ENCODE measurements around the gene METTL24. TPM values are rescaled to one million over a fixed set of nuclear protein-coding genes. Genes with fewer than 3 reads are reported as not detected.
"Not testable (repeated sequence)": the region's sequence is repeated elsewhere in the genome, so short reads cannot be mapped to it uniquely, and the experiment has no call there.

METTL24 gene
- total RNA-seq, 1 donor from 2014 or later, result not detected

- DNase-seq, result no peak
Observed at GRCh38 chr6:110360676-110361075, 2.5 kb upstream of the METTL24 start.

- DNase-seq, result no peak
Observed at GRCh38 chr6:110359556-110359955, 1.4 kb upstream of the METTL24 start.

GRCh38 chr6:110358553-110359160 lies 508 bp upstream of the METTL24 start:
- DNase-seq, result no peak

GRCh38 chr6:110357298-110357663 lies 868 bp downstream of the METTL24 start:
- peak; percentile 3 for DNase-seq

- DNase-seq, result no peak
Observed at GRCh38 chr6:110356778-110357177, 1.4 kb downstream of the METTL24 start.

GRCh38 chr6:110355727-110356126 lies 2.4 kb downstream of the METTL24 start:
- no peak for DNase-seq

- DNase-seq, result no peak
Observed at GRCh38 chr6:110355022-110355421, 3.1 kb downstream of the METTL24 start.

- no peak for DNase-seq
Observed at GRCh38 chr6:110354153-110354552, 4.0 kb downstream of the METTL24 start.

- no peak for DNase-seq
Observed at GRCh38 chr6:110353457-110354001, 4.6 kb downstream of the METTL24 start.

GRCh38 chr6:110352563-110353262 lies 5.4 kb downstream of the METTL24 start:
- DNase-seq, result no peak

- DNase-seq, result no peak
Observed at GRCh38 chr6:110351986-110352385, 6.2 kb downstream of the METTL24 start.

GRCh38 chr6:110351546-110351945 lies 6.6 kb downstream of the METTL24 start:
- DNase-seq, result no peak

- DNase-seq, result not testable (repeated sequence)
Observed at GRCh38 chr6:110350593-110350992, 7.6 kb downstream of the METTL24 start.

- DNase-seq, result no peak
Observed at GRCh38 chr6:110348961-110349690, 9.0 kb downstream of the METTL24 start.

- DNase-seq, result no peak
Observed at GRCh38 chr6:110345025-110345424, 13.1 kb downstream of the METTL24 start.

- no peak for DNase-seq
Observed at GRCh38 chr6:110342759-110343158, 15.4 kb downstream of the METTL24 start.

GRCh38 chr6:110341663-110342596 lies 16.2 kb downstream of the METTL24 start:
- DNase-seq, result peak; percentile 22

GRCh38 chr6:110341067-110341466 lies 17.1 kb downstream of the METTL24 start:
- DNase-seq, result no peak

- no peak for DNase-seq
Observed at GRCh38 chr6:110340392-110340965, 17.7 kb downstream of the METTL24 start.

GRCh38 chr6:110338820-110339470 lies 19.2 kb downstream of the METTL24 start:
- no peak for DNase-seq

GRCh38 chr6:110337486-110337885 lies 20.7 kb downstream of the METTL24 start:
- DNase-seq, result no peak
